HG02938 (cell line): Measurements from ENCODE around the gene DRGX.

ENCODE experiments used
- ATAC-seq: cut with Tn5 transposase; IDR thresholded peaks from one replicate; pipeline ENCODE4 v1.9.1; 2021; ENCODE audit warnings: mild to moderate bottlenecking, moderate library complexity; ENCODE audit not compliant: unreplicated experiment

Gene DRGX

GRCh38 chr10:49383853-49384252, 12.0 kb downstream of the DRGX start:
- no peak for ATAC-seq

GRCh38 chr10:49382826-49383225, 13.1 kb downstream of the DRGX start:
- ATAC-seq: no peak

GRCh38 chr10:49382226-49382625, 13.7 kb downstream of the DRGX start:
- ATAC-seq: no peak

- no peak for ATAC-seq
These were observed 14.6 kb downstream of the DRGX start for GRCh38 chr10:49381111-49381900.

GRCh38 chr10:49379596-49380410, 16.1 kb downstream of the DRGX start:
- no peak for ATAC-seq

- ATAC-seq: no peak
These were observed 18.6 kb downstream of the DRGX start for GRCh38 chr10:49377256-49377655.

GRCh38 chr10:49375611-49376010, 20.3 kb downstream of the DRGX start:
- ATAC-seq: no peak

GRCh38 chr10:49374740-49375139, 21.1 kb downstream of the DRGX start:
- ATAC-seq: no peak

GRCh38 chr10:49373361-49373760, 22.5 kb downstream of the DRGX start:
- no peak for ATAC-seq

GRCh38 chr10:49371967-49372366, 23.9 kb downstream of the DRGX start:
- ATAC-seq: no peak

GRCh38 chr10:49370326-49371100, 25.4 kb downstream of the DRGX start:
- ATAC-seq: no peak

GRCh38 chr10:49369216-49370162, 26.4 kb downstream of the DRGX start:
- ATAC-seq: no peak

GRCh38 chr10:49368256-49368655, 27.6 kb downstream of the DRGX start:
- ATAC-seq: no peak

- no peak for ATAC-seq
These were observed 28.3 kb downstream of the DRGX start for GRCh38 chr10:49367600-49367999.

- no peak for ATAC-seq
These were observed 29.4 kb downstream of the DRGX start for GRCh38 chr10:49366460-49366859.

- no peak for ATAC-seq
These were observed 30.0 kb downstream of the DRGX start for GRCh38 chr10:49365675-49366415.

GRCh38 chr10:49365275-49365674, 30.6 kb downstream of the DRGX start:
- no peak for ATAC-seq

- ATAC-seq: no peak
These were observed 31.1 kb downstream of the DRGX start for GRCh38 chr10:49364747-49365146.

- ATAC-seq: no peak
These were observed 31.8 kb downstream of the DRGX start for GRCh38 chr10:49364051-49364450.
